Measurements from ENCODE around the gene GPI.

- no peak for TF ChIP-seq CTCF (IDR thresholded peaks at IDR 0.05; ENCODE audit: low read depth, low read length)
- no peak for TF ChIP-seq EZH2phosphoT487 (IDR thresholded peaks at IDR 0.05; ENCODE audit: low read depth)
These were observed 17.5 kb downstream of the GPI start for GRCh38 chr19:34382471-34382870.

All from OCI-LY3 (cell line).